Astrocyte (in vitro differentiated cells and primary cell): Measurements from ENCODE around the gene MKRN2OS.

Experiments used
- CTCF ChIP-seq: IDR thresholded peaks from 2 replicates; pipeline ENCODE4 v1.5.1; 2011; ENCODE audit warnings: low read depth, mild to moderate bottlenecking, inconsistent platforms, low read length, moderate library complexity; ENCODE audit not compliant: insufficient read depth
- EZH2 ChIP-seq: IDR thresholded peaks from 2 replicates; pipeline ENCODE4 v1.6.1; 2012; ENCODE audit warnings: mild to moderate bottlenecking, low read length, inconsistent platforms; ENCODE audit not compliant: insufficient read depth

GRCh38 chr3:12513694-12514446, 31.4 kb downstream of the MKRN2OS start:
- TF ChIP-seq CTCF = no peak
- no peak for TF ChIP-seq EZH2
